Measurements from ENCODE around the gene FOCAD. TPM values are rescaled to one million over a fixed set of nuclear protein-coding genes. Genes with fewer than 3 reads are reported as not detected.
A peak's percentile ranks its signal among the peaks of the same experiment; 100 is the strongest.
"Not testable (repeated sequence)": the region's sequence is repeated elsewhere in the genome, so short reads cannot be mapped to it uniquely, and the experiment has no call there.

The FOCAD gene
- total RNA-seq, 1 experiment from 2014 or later = 43.3 TPM

DNA sequence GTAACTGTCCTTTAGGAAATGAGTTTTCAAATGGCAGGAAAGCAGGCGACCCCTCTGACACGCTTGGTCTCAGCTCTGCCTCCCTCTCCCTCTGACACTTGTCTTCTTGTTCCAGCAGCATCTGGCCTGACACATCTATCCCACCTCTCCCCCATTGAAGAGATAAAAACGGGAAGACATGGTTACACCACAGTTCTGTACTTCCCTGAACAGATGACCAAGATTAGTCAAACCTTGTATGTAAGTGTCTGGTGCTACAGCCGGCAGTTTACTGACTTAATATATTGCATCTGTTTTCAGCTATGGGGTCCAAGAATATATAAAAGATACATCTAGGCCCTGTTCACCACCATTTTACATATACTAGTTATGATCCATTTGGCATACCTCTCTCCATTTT lies 32.1 kb upstream of the FOCAD start:
- H3K4me1 Mint-ChIP-seq = peaks cover 3% of the 10 kb centered on the region in 2 experiments
- Histone ChIP-seq H2BK12ac (ENCODE audit: insufficient read length, low read depth, low read length) (no peak overlapping the region), H2AK5ac (ENCODE audit: insufficient read length, low read length) (no peak overlapping the region), H4K8ac (replicated peaks; ENCODE audit: insufficient read length, low read depth, low read length) (no peak overlapping the region), H3K23ac (ENCODE audit: insufficient read length, low read depth, low read length) (no peak overlapping the region), H2BK120ac (ENCODE audit: low read depth, low read length, poor library complexity, severe bottlenecking) (no peak overlapping the region), H2BK20ac (ENCODE audit: low read depth, low read length, poor library complexity, severe bottlenecking) (no peak overlapping the region), H3K4ac (ENCODE audit: low read depth, low read length) (no peak overlapping the region), H3K27ac (ENCODE audit: insufficient read length, low read depth, low read length) (no peak overlapping the region), H3K23me2 (ENCODE audit: insufficient read length, low read depth, low read length, poor library complexity, severe bottlenecking) (no peaks in the 10 kb centered on the region), H3K9ac (ENCODE audit: extremely low read depth, insufficient read length, low read length) (no peak overlapping the region), H3K56ac (ENCODE audit: insufficient read length, low read depth, low read length) (no peak overlapping the region), H3T11ph (ENCODE audit: low read length) (no peak overlapping the region), H3K9me3 (ENCODE audit: control insufficient read depth, low read depth, low read length) (no peaks in the 10 kb centered on the region), H4K20me1 (ENCODE audit: control insufficient read depth, insufficient read depth, insufficient read length) (no peaks in the 10 kb centered on the region), H3K4me2 (ENCODE audit: insufficient read depth, insufficient read length, low read length) (no peak overlapping the region), H3K14ac (ENCODE audit: insufficient read depth, low read length) (no peak overlapping the region), H3K27me3 (ENCODE audit: insufficient read depth, low read length) (no peaks in the 10 kb centered on the region), H3K18ac (ENCODE audit: insufficient read length, low read depth, low read length) (no peak overlapping the region), H4K91ac (ENCODE audit: insufficient read length, low read depth, low read length) (no peak overlapping the region), H2BK15ac (ENCODE audit: low read depth, low read length) (no peak overlapping the region), H2AFZ (ENCODE audit: low read length) (no peak overlapping the region), H4K5ac (ENCODE audit: insufficient read length, low read depth, low read length) (no peak overlapping the region), H3K4me1 (ENCODE audit: insufficient read depth, low read length) (no peaks in the 10 kb centered on the region), H3K79me1 (ENCODE audit: insufficient read depth, low read depth, low read length, poor library complexity, severe bottlenecking) (no peaks in the 10 kb centered on the region), H3K79me2 (ENCODE audit: insufficient read depth, low read length) (no peaks in the 10 kb centered on the region), H2BK5ac (ENCODE audit: insufficient read length, low read length) (no peak overlapping the region)
- H3K36me3 Mint-ChIP-seq (ENCODE audit: insufficient read depth in 1 of 3, low read depth in 3 of 3) = peaks cover 2 to 15% (median 3%) of the 10 kb centered on the region in 3 experiments; a peak in 4 of 7 replicates
- no peak overlapping the region; a peak in 1 of 7 replicates for H3K27ac Mint-ChIP-seq
- WGBS (ENCODE audit: extremely low coverage, insufficient read length, low lambda C conversion rate) = no CpG with 5 or more reads among the region's 4 CpGs
- H3K27me3 Mint-ChIP-seq (ENCODE audit: low read depth) = no peaks in the 10 kb centered on the region; the same call in none of the 2 replicates
- peaks cover 2 to 13% of the 10 kb centered on the region in 2 experiments; a peak in 3 of 5 replicates for H3K9me3 Mint-ChIP-seq
- TF ChIP-seq, protein P1, sequence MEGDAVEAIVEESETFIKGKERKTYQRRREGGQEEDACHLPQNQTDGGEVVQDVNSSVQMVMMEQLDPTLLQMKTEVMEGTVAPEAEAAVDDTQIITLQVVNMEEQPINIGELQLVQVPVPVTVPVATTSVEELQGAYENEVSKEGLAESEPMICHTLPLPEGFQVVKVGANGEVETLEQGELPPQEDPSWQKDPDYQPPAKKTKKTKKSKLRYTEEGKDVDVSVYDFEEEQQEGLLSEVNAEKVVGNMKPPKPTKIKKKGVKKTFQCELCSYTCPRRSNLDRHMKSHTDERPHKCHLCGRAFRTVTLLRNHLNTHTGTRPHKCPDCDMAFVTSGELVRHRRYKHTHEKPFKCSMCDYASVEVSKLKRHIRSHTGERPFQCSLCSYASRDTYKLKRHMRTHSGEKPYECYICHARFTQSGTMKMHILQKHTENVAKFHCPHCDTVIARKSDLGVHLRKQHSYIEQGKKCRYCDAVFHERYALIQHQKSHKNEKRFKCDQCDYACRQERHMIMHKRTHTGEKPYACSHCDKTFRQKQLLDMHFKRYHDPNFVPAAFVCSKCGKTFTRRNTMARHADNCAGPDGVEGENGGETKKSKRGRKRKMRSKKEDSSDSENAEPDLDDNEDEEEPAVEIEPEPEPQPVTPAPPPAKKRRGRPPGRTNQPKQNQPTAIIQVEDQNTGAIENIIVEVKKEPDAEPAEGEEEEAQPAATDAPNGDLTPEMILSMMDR (conservative IDR thresholded peaks at IDR 0.05) = no peak
- no peak for DNase-seq
- no peak overlapping the region for H3K4me3 Mint-ChIP-seq

DNA sequence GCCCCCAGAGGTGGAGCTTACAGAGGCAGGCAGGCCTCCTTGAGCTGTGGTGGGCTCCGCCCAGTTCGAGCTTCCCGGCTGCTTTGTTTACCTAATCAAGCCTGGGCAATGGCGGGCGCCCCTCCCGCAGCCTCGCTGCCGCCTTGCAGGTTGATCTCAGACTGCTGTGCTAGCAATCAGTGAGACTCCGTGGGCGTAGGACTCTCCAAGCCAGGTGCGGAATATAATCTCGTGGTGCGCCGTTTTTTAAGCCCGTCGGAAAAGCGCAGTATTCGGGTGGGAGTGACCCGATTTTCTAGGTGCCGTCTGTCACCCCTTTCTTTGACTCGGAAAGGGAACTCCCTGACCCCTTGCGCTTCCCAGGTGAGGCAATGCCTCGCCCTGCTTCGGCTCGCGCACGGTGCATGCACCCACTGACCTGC lies 25.8 kb upstream of the FOCAD start:
- H3K79me1 ChIP-seq (ENCODE audit: insufficient read depth, low read depth, low read length, poor library complexity, severe bottlenecking); H3K4ac ChIP-seq (ENCODE audit: low read depth, low read length); H4K5ac ChIP-seq (ENCODE audit: insufficient read length, low read depth, low read length); H3K4me1 Mint-ChIP-seq; H2BK20ac ChIP-seq (ENCODE audit: low read depth, low read length, poor library complexity, severe bottlenecking); H4K20me1 ChIP-seq (ENCODE audit: control insufficient read depth, insufficient read depth, insufficient read length); H4K91ac ChIP-seq (ENCODE audit: insufficient read length, low read depth, low read length); H3K27me3 ChIP-seq (ENCODE audit: insufficient read depth, low read length); H4K8ac ChIP-seq (replicated peaks; ENCODE audit: insufficient read length, low read depth, low read length); H3K27ac ChIP-seq (ENCODE audit: insufficient read length, low read depth, low read length); H3K18ac ChIP-seq (ENCODE audit: insufficient read length, low read depth, low read length); H2AFZ ChIP-seq (ENCODE audit: low read length); H2AK5ac ChIP-seq (ENCODE audit: insufficient read length, low read length); H3K4me3 Mint-ChIP-seq; H2BK5ac ChIP-seq (ENCODE audit: insufficient read length, low read length); H3K23ac ChIP-seq (ENCODE audit: insufficient read length, low read depth, low read length); DNase-seq; H3K27me3 Mint-ChIP-seq (ENCODE audit: low read depth); H3T11ph ChIP-seq (ENCODE audit: low read length); H2BK120ac ChIP-seq (ENCODE audit: low read depth, low read length, poor library complexity, severe bottlenecking); H2BK15ac ChIP-seq (ENCODE audit: low read depth, low read length); H2BK12ac ChIP-seq (ENCODE audit: insufficient read length, low read depth, low read length); H3K9me3 ChIP-seq (ENCODE audit: control insufficient read depth, low read depth, low read length); H3K56ac ChIP-seq (ENCODE audit: insufficient read length, low read depth, low read length): not testable (repeated sequence)
- WGBS (ENCODE audit: extremely low coverage, insufficient read length, low lambda C conversion rate) = no CpG with 5 or more reads among the region's 27 CpGs
- Histone ChIP-seq H3K4me1 (ENCODE audit: insufficient read depth, low read length) (peaks cover 15% of the 10 kb centered on the region; the same call in 1 of the 2 replicates), H3K9ac (ENCODE audit: extremely low read depth, insufficient read length, low read length) (peak overlapping the region; percentile 64), H3K23me2 (ENCODE audit: insufficient read length, low read depth, low read length, poor library complexity, severe bottlenecking) (peaks cover 10% of the 10 kb centered on the region), H3K4me2 (ENCODE audit: insufficient read depth, insufficient read length, low read length) (peak overlapping the region; percentile 78), H3K79me2 (ENCODE audit: insufficient read depth, low read length) (peaks cover 10% of the 10 kb centered on the region; the same call in 1 of the 2 replicates), H3K14ac (ENCODE audit: insufficient read depth, low read length) (peak overlapping the region; percentile 90)
- Mint-ChIP-seq H3K27ac (peak overlapping the region in 1 of 3 experiments; percentile 95), H3K36me3 (ENCODE audit: insufficient read depth in 1 of 3, low read depth in 3 of 3) (peaks cover 2 to 15% (median 3%) of the 10 kb centered on the region in 3 experiments; a peak in 4 of 7 replicates), H3K9me3 (peaks cover 2 to 13% of the 10 kb centered on the region in 2 experiments; a peak in 3 of 5 replicates)
